ENCODE data around the gene ELMO2. TPM values are rescaled to one million over a fixed set of nuclear protein-coding genes. Genes with fewer than 3 reads are reported as not detected.

Gene ELMO2
- total and polyA plus RNA-seq, 2 donors (not counting 1 experiment from before 2014, with no cell fraction given): 22.1 to 41.7 TPM

- intact Hi-C loops (cut with micrococcal nuclease): loop anchor here (5.0 to 10.0 kb wide), 2 partner anchors 214 to 322 kb away; partner anchors contain the start of gene SLC12A5
- H3K27me3 Mint-ChIP-seq: peaks cover 11% of the 10 kb centered on the region
- no peak for ATAC-seq (ENCODE audit: low read depth)
- peaks cover 0 to 16% (median 8%) of the 10 kb centered on the region in 4 experiments for H3K27me3 ChIP-seq (replicated peaks in 1 of 4; ENCODE audit: control extremely low read depth in 1 of 4, control insufficient read depth in 3 of 4, insufficient read depth in 4 of 4, low read length in 3 of 4)
- no peak overlapping the region for H3K4me3 Mint-ChIP-seq
- no peaks in the 10 kb centered on the region for H3K9me3 ChIP-seq (ENCODE audit: control extremely low read depth in 1 of 3, control insufficient read depth in 2 of 3, insufficient read depth in 1 of 3, low read length in 2 of 3)
- no peak for TF ChIP-seq EZH2 (IDR thresholded peaks at IDR 0.05; ENCODE audit: borderline replicate concordance, insufficient read depth, low read depth, low read length, poor library complexity, severe bottlenecking)
- TF ChIP-seq CTCF (IDR thresholded peaks at IDR 0.05): no peak
- CTCF ChIA-PET: interaction anchor here (1.2 to 1.3 kb wide), 3 partner anchors 22 to 61 kb away, joined by 3 read pairs; no protein-coding TSS in a partner anchor
- no peak overlapping the region for H3K4me3 ChIP-seq (ENCODE audit: control extremely low read depth in 1 of 5, extremely low read depth in 1 of 5, insufficient read depth in 1 of 5, low read depth in 2 of 5, low read length in 4 of 5)
- WGBS (ENCODE audit: insufficient coverage): 81% methylated on average over 4 of the region's 8 CpGs
- H4K20me1 ChIP-seq (ENCODE audit: control insufficient read depth, insufficient read depth, low read length, poor library complexity, severe bottlenecking): peaks cover 17% of the 10 kb centered on the region
- no peak overlapping the region for H3K27ac Mint-ChIP-seq
- peaks cover 39% of the 10 kb centered on the region for H3K4me1 Mint-ChIP-seq
- peaks cover 0 to 32% of the 10 kb centered on the region in 2 experiments for H3K36me3 ChIP-seq (replicated peaks in 1 of 2; ENCODE audit: control extremely low read depth in 1 of 2, control insufficient read depth in 1 of 2, extremely low read depth in 1 of 2, insufficient read depth in 2 of 2, low read length in 1 of 2)
- H3K9ac ChIP-seq (ENCODE audit: low read length): no peak overlapping the region
- no peaks in the 10 kb centered on the region for H3K9me3 Mint-ChIP-seq (ENCODE audit: insufficient read depth)
- H3K27ac ChIP-seq (ENCODE audit: low read length in 2 of 2): no peak overlapping the region
- H3K4me1 ChIP-seq (ENCODE audit: control insufficient read depth in 2 of 2, insufficient read depth in 2 of 2, low read length in 2 of 2): peaks cover 26 to 40% of the 10 kb centered on the region in 2 donors
- POLR2A ChIA-PET: interaction anchor here (0.7 kb wide), 1 partner anchor 56 kb away, joined by 7 read pairs; no protein-coding TSS in a partner anchor
- no peak for DNase-seq
- peaks cover 3% of the 10 kb centered on the region for H3K79me2 ChIP-seq (ENCODE audit: control insufficient read depth, insufficient read depth, low read length)
- H3K4me2 ChIP-seq (replicated peaks; ENCODE audit: low read depth, low read length, poor library complexity, severe bottlenecking): no peak overlapping the region
- no peak overlapping the region for H2AFZ ChIP-seq (ENCODE audit: insufficient read depth, low read depth, low read length, poor library complexity, severe bottlenecking)
These were observed 59.6 kb downstream of the ELMO2 start for GRCh38 chr20:46346770-46347169.

- CTCF ChIA-PET: no interaction called here
- intact Hi-C loops (cut with micrococcal nuclease): loop anchor here (5.0 to 10.0 kb wide), 2 partner anchors 212 to 320 kb away; partner anchors contain the start of gene SLC12A5
- Mint-ChIP-seq H3K9me3 (ENCODE audit: insufficient read depth) (no peaks in the 10 kb centered on the region), H3K4me1 (peaks cover 27% of the 10 kb centered on the region), H3K4me3 (no peak overlapping the region), H3K27ac (peak overlapping the region; percentile 8), H3K27me3 (peaks cover 25% of the 10 kb centered on the region)
- no peak overlapping the region for H3K27ac ChIP-seq (ENCODE audit: low read length in 2 of 2)
- no peaks in the 10 kb centered on the region for H3K9me3 ChIP-seq (ENCODE audit: control extremely low read depth in 1 of 3, control insufficient read depth in 2 of 3, insufficient read depth in 1 of 3, low read length in 2 of 3)
- H2AFZ ChIP-seq (ENCODE audit: insufficient read depth, low read depth, low read length, poor library complexity, severe bottlenecking): no peak overlapping the region
- peaks cover 19 to 26% of the 10 kb centered on the region in 2 donors for H3K4me1 ChIP-seq (ENCODE audit: control insufficient read depth in 2 of 2, insufficient read depth in 2 of 2, low read length in 2 of 2)
- H3K9ac ChIP-seq (ENCODE audit: low read length): no peak overlapping the region
- 73% methylated on average over 8 of the region's 8 CpGs for WGBS (ENCODE audit: insufficient coverage)
- no peak overlapping the region for H3K4me3 ChIP-seq (ENCODE audit: control extremely low read depth in 1 of 5, extremely low read depth in 1 of 5, insufficient read depth in 1 of 5, low read depth in 2 of 5, low read length in 4 of 5)
- no peak for ATAC-seq (ENCODE audit: low read depth)
- TF ChIP-seq EZH2 (IDR thresholded peaks at IDR 0.05; ENCODE audit: borderline replicate concordance, insufficient read depth, low read depth, low read length, poor library complexity, severe bottlenecking) (no peak), CTCF (IDR thresholded peaks at IDR 0.05) (no peak)
- peaks cover 3% of the 10 kb centered on the region for H3K79me2 ChIP-seq (ENCODE audit: control insufficient read depth, insufficient read depth, low read length)
- no peak overlapping the region for H3K4me2 ChIP-seq (replicated peaks; ENCODE audit: low read depth, low read length, poor library complexity, severe bottlenecking)
- POLR2A ChIA-PET: no interaction called here
- peaks cover 9% of the 10 kb centered on the region for H4K20me1 ChIP-seq (ENCODE audit: control insufficient read depth, insufficient read depth, low read length, poor library complexity, severe bottlenecking)
- H3K27me3 ChIP-seq (replicated peaks in 1 of 4; ENCODE audit: control extremely low read depth in 1 of 4, control insufficient read depth in 3 of 4, insufficient read depth in 4 of 4, low read length in 3 of 4): peaks cover 0 to 28% (median 13%) of the 10 kb centered on the region in 4 experiments
- peaks cover 0 to 15% of the 10 kb centered on the region in 2 experiments for H3K36me3 ChIP-seq (replicated peaks in 1 of 2; ENCODE audit: control extremely low read depth in 1 of 2, control insufficient read depth in 1 of 2, extremely low read depth in 1 of 2, insufficient read depth in 2 of 2, low read length in 1 of 2)
- no peak for DNase-seq
These were observed 61.8 kb downstream of the ELMO2 start for GRCh38 chr20:46344488-46345162.
